ENCODE data around the gene NECAB3.
A peak's percentile ranks its signal among the peaks of the same experiment; 100 is the strongest.

Gene NECAB3

GRCh38 chr20:33696448-33696847 lies 22.2 kb upstream of the NECAB3 start:
- DNase-seq = no peak

DNA sequence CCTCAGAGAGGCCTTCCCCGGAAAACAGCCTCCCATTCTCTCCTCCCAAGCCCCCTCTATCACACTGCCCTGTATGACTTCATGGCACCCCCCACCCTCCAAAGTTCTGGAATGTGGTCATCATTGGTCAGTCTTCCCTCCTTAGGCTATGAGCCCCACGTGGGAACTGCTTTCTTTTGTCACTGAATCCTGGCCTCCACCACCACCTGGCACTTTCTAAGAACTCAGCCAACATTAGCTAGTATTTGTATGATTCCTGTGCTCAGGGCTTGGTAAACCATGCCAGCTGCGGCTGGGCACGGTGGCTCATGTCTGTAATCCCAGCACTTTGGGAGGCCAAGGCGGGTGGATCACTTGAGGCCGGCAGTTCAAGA lies 20.4 kb upstream of the NECAB3 start:
- DNase-seq = no peak

DNA sequence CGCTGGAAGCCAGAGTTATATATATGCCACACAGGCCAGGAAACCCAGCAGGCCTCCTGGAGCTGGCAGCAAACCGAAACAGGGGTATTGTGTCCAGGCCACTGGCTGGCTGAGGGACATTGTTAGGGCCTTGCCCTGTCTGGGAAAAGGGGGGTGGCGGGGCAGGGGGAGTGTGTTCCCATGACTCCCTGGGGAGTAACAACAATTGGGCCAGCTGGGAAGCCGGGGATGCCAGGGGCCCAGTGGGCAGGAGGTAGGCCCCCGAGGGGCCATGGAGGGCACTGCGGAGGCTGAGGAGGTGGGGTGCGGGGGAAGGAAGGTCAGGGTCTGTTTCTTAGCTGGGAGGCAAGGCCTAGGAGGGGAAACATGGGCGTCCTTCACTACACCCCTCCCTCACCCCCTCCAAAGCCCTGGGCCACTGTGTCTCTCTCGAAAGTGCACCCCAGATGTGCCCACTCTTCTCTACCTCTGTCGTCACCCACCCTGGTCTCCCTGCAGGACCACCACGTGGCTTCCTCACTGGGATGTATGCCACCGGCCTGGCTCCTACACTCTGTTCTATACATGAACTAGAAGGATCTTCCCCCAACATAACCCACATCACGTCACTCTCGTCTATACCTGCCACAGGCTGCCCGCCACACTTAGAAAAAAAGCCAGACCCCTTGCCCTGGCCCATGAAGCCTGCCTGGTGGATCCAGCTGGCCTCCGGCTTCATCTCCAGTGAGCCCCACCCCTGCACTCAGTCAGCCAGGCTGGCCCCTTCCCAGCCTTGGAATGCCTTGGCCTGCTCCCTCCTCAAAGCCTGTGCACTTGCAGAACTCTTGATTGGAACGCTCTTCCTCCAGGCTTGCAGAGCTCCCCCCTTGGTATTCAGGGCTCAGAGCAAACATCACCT lies 19.8 kb upstream of the NECAB3 start:
- DNase-seq = no peak

DNA sequence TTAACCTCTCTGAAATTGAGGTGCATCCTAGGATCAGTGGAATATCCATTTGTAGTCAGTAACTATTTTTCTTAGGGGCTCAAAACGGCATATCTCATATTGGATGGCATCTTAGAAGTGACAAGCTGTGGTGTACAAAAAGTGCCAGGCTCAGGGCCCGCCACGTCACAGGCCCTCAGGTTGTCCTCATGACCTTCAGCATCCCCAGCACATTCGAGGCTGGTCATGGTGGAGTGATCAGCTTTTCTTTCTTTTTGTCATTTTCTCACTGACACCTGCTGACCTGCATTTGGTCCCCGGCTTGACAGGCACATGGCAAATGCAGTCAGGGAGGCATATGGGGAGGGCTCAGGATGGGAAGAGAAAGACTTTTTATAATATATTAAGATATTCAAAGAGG lies 19.1 kb upstream of the NECAB3 start:
- DNase-seq = no peak

GRCh38 chr20:33689973-33690372 lies 15.7 kb upstream of the NECAB3 start:
- DNase-seq = peak; percentile 75

DNA sequence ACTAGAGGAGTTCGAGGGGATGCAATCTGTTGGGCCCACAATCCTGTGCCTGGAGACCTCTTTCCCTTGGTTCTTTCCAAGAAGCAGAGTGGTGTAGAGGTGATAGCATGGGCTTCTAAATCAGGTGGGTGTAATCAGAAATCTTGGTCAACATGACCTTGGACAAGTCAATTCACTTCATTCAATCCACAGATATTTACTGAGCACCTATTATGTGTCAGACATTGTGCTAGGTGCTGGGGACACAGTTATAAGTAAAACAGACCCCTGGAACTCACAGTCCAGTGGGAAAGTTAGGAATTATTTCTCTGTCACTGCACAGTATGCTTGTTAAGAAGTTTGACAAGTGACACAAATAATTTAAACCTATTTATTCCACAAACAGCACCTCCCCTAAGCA lies 15.3 kb upstream of the NECAB3 start:
- DNase-seq = no peak

GRCh38 chr20:33688938-33689424 lies 14.8 kb upstream of the NECAB3 start:
- DNase-seq = no peak

DNA sequence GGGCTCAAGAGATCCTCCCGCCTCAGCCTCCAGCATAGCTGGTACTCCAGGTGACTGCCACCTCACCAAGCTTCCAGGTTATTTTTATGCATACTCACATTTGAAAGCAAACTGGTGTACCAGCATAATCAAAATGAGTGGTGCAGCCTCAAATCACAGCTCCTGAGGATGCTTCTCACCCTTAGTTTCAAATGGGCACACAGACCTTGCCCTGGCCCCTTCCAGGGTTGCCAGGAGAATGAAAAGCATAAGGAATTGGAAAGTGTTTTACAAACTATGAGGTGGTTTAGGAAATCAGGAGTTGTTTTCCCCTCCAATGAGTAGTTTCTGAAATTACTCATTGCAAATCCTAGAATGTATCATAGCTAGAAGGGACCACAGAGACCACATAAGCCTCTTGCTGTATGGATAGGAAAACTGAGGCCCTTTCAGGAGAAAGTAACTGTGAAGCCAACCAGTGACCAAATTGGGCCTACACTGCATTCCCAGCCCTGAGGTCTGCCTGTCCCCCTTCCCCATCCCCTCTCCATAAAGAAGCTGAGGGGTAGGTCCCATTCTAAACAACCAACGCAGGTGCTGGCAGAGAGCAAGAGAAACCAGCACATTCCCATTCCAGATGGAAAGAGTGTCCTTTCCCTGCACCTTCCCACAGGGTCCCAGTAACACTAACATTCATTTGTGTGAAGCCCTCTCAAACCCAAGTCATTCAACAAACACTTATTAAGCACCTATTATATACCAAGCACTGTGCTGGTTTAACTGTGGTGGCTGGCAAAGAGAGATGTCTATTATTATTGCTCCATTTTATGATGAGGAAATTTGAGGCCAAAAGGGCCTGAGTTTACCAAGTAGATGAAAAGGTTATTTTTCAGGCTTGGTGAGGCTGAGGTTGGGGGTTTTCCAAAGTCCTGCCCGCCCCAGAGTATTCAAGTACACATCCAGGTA lies 14.0 kb upstream of the NECAB3 start:
- DNase-seq = no peak

DNA sequence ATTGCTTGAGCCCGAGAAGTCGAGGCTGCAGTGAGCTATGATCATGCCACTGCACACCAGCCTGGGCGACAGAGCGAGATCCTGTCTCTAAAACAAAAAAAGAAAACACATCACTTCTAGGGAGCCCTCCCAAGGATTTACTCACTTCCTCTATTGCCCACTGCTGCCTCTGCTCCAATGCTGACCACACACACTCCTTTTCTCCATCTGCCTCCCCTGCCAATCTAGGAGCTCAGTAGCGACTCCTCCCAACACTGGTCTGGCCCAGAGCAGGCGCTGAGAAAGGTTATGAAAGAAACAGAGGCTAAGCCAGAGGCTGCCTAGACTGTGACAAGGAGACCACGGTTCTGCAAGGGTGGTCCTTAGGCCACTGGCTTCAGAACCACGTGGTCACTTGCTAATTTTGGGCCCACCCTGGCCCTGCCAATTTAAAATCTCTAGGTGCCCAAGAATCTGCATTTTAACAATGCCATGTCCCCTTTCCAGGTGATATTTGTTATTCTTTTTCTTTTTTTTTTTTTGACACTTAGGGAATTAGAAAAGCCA lies 13.2 kb upstream of the NECAB3 start:
- DNase-seq = no peak

- no peak for DNase-seq
Observed at GRCh38 chr20:33686984-33687366, 12.7 kb upstream of the NECAB3 start.

DNA sequence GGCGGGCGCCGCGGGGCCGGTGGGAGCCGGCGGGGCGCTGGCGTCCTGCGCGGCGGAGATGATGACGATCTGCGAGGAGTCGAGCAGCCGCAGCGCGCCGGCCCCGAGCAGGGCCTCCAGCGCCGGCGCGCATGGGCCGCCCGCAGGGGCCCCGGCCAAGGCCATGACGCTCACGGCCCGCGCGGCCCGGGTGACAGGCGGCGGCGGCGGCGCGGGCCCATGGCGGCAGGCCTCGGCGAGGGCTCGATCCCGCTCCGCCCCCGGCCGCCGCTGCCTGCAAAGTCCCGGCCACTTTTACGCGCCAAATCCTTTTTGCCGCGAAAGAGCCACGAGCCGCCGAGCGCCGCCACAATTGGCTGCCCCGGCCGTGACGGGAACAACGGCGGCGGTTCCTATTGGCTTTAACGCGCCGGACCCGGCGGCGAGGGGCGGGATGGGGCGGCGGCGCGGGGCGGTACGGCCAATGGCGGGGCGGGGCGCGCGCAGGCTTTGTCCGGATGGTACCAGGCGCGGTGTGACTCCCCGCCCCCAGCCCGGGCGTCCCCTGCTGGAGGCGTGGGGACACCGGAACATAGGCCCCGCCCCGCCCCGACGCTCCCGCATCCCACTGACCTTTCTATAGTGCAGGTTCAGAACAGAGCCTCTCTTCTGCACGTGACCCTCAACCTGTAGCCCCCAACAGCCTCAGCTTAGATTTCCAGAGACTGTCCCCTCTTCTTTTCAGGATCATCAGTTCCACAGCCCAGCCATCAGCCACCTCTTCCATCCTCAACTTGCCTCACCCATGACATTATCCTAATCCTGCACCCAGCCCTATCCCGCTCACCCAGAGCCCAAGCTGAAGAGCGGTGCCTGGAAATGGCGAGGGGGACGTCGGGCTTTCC lies 12.1 kb upstream of the NECAB3 start, which contains the start of gene E2F1:
TSS of gene E2F1 (minus strand) at position 286 of the 884 bp plus-strand sequence. CDS start at position 165, 121 bp downstream.
- peak; percentile 97 for DNase-seq

- DNase-seq = peak; percentile 80
Observed at GRCh38 chr20:33685328-33686099, 11.3 kb upstream of the NECAB3 start.

- DNase-seq = no peak
Observed at GRCh38 chr20:33684533-33685327, 10.5 kb upstream of the NECAB3 start.

- peak; percentile 60 for DNase-seq
Observed at GRCh38 chr20:33681728-33682353, 7.6 kb upstream of the NECAB3 start.

GRCh38 chr20:33681288-33681687 lies 7.1 kb upstream of the NECAB3 start:
- no peak for DNase-seq

GRCh38 chr20:33680686-33681085 lies 6.5 kb upstream of the NECAB3 start:
- DNase-seq = no peak

DNA sequence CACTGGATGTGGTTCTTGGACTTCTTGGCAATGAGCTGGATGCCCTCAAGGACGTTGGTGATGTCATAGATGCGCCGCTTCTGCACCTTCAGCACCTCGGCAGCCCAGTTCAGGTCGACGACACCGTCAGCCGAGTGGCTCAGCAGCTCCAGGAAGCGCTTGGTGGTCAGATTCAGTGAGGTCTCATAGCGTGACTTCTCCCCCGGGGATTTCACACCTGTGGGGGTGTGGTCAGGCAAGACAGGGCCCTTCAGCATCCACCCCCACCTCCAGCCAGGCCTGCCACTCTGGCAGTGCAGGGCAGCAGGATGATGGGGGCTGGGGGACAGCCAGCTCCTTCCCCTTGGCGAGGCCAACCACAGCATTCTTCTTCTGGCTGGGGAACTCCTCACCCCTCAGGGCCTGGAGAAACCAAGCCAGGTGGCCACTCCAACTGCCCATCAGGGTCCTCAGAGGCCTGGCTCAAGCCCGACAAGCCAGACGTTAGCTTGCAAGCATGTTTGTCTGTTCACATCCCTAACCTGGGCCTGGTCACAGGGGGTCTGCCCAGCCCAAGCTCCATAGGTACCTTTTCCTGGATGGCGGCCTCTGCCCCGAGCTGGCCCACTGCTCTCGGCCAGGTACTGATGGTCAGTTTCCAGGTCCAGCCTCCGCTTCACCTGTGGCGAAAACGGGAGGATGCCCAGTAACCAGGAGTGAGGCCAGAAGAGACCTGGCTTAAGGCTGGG lies 5.7 kb upstream of the NECAB3 start:
- DNase-seq = peak; percentile 64

GRCh38 chr20:33677991-33678702 lies 3.9 kb upstream of the NECAB3 start:
- DNase-seq = no peak
